ENCODE measurements around the gene GPC4.

- no peak for TF ChIP-seq CTCF (IDR thresholded peaks at IDR 0.05; ENCODE audit: low read depth, low read length, missing input control)
- no peak for TF ChIP-seq ZBTB33 (IDR thresholded peaks at IDR 0.05)
- no peak for TF ChIP-seq HNF4G (IDR thresholded peaks at IDR 0.05)
Observed at GRCh38 chrX:133399411-133399810, 15.9 kb downstream of the GPC4 start.
